GM23338 (cell line): ENCODE data around the gene RAET1G. TPM values are rescaled to one million over a fixed set of nuclear protein-coding genes. Genes with fewer than 3 reads are reported as not detected.

ENCODE experiments used
- ATAC-seq: fragments of 200-7000 bp; cut with Tn5 transposase; 3 replicates; pipeline ENCODE4 v1.9.1; 2020
- DNase-seq: peaks from one replicate; pipeline ENCODE4 v3.0.0-alpha.2; 2015; ENCODE audit warnings: low spot score
- H2AFZ ChIP-seq: fragments of 200-600 bp; sonication (generic); 2 replicates; pipeline ENCODE4 v1.8.0; 2016; ENCODE audit warnings: antibody characterized with exemption, mild to moderate bottlenecking, moderate library complexity
- H3F3A ChIP-seq: fragments of 200-600 bp; sonication (generic); replicated peaks from 2 replicates; pipeline ENCODE4 v1.8.0; 2017; ENCODE audit warnings: antibody characterized with exemption, mixed run types, low read depth
- H3K27ac ChIP-seq: fragments of 200-600 bp; sonication (generic); 2 replicates; pipeline ENCODE4 v1.6.1; 2016; ENCODE audit warnings: low read depth
- H3K27me3 ChIP-seq: fragments of 200-600 bp; sonication (generic); 2 replicates; pipeline ENCODE4 v1.8.0; 2016; ENCODE audit warnings: mild to moderate bottlenecking, mixed run types, moderate library complexity; ENCODE audit not compliant: insufficient read depth
- H3K36me3 ChIP-seq: fragments of 200-600 bp; sonication (generic); 2 replicates; pipeline ENCODE4 v1.8.0; 2016; ENCODE audit warnings: mild to moderate bottlenecking; ENCODE audit not compliant: insufficient read depth
- H3K4me1 ChIP-seq: fragments of 200-600 bp; sonication (generic); 2 replicates; pipeline ENCODE4 v1.8.0; 2016; ENCODE audit warnings: mild to moderate bottlenecking, moderate library complexity; ENCODE audit not compliant: insufficient read depth
- H3K4me2 ChIP-seq: fragments of 200-600 bp; sonication (generic); 2 replicates; pipeline ENCODE4 v1.7.1; 2017; ENCODE audit warnings: mixed run types
- H3K4me3 ChIP-seq: fragments of 200-600 bp; sonication (generic); 2 replicates; pipeline ENCODE4 v1.6.1; 2016; ENCODE audit warnings: mixed run types
- H3K79me2 ChIP-seq: fragments of 200-600 bp; sonication (generic); replicated peaks from 2 replicates; pipeline ENCODE4 v1.8.0; 2017; ENCODE audit warnings: mild to moderate bottlenecking; ENCODE audit not compliant: insufficient read depth
- H3K9me2 ChIP-seq: fragments of 200-600 bp; sonication (generic); 2 replicates; pipeline ENCODE4 v1.8.0; 2017; ENCODE audit not compliant: insufficient read depth
- H4K20me1 ChIP-seq: fragments of 200-600 bp; sonication (generic); replicated peaks from 2 replicates; pipeline ENCODE4 v1.8.0; 2017; ENCODE audit warnings: mild to moderate bottlenecking; ENCODE audit not compliant: insufficient read depth
- H3K27ac Mint-ChIP-seq: 2 replicates; pipeline ENCODE4 v1.8.0; 2020; ENCODE audit warnings: inconsistent platforms, mild to moderate bottlenecking, moderate library complexity, mixed read lengths
- H3K27me3 Mint-ChIP-seq: 3 replicates; pipeline ENCODE4 v1.8.0; 2022; ENCODE audit warnings: low read depth, mild to moderate bottlenecking, moderate library complexity, mixed read lengths, inconsistent platforms; ENCODE audit not compliant: insufficient read depth, poor library complexity
- H3K36me3 Mint-ChIP-seq: 3 replicates; pipeline ENCODE4 v1.8.0; 2021; ENCODE audit warnings: low read depth, mild to moderate bottlenecking, inconsistent platforms, moderate library complexity, mixed read lengths
- H3K4me1 Mint-ChIP-seq: 3 replicates; pipeline ENCODE4 v1.8.0; 2020; ENCODE audit warnings: mild to moderate bottlenecking, inconsistent platforms, mixed read lengths
- H3K4me3 Mint-ChIP-seq: 3 replicates; pipeline ENCODE4 v1.8.0; 2021; ENCODE audit warnings: moderate library complexity, mild to moderate bottlenecking, inconsistent platforms, mixed read lengths
- H3K9me3 Mint-ChIP-seq: 3 replicates; pipeline ENCODE4 v1.8.0; 2020; ENCODE audit warnings: moderate library complexity, mild to moderate bottlenecking, inconsistent platforms, mixed read lengths
- CREB1 ChIP-seq: fragments of 250-450 bp; sonication (Bioruptor Pico); IDR thresholded peaks from 2 replicates; pipeline ENCODE4 v1.5.0; 2020; ENCODE audit warnings: low read depth, mild to moderate bottlenecking, moderate library complexity
- CTCF ChIP-seq, 2 experiments: fragments of 200-600 bp in 1 of 2; sonication (generic) in 1 of 2; conservative IDR thresholded peaks; 2 replicates each; pipeline versions ENCODE4 v1.5.1 to v1.6.1; 2016 to 2017; ENCODE audit warnings: antibody characterized with exemption in 2 of 2, low read depth in 2 of 2, mild to moderate bottlenecking in 2 of 2, moderate library complexity in 1 of 2
- EZH2 ChIP-seq: fragments of 200-600 bp; sonication (generic); IDR thresholded peaks from one replicate; pipeline ENCODE4 v1.8.0; 2017; ENCODE audit warnings: antibody characterized with exemption, mild to moderate bottlenecking, low read depth; ENCODE audit not compliant: unreplicated experiment
- EZH2phosphoT487 ChIP-seq: fragments of 200-600 bp; sonication (generic); IDR thresholded peaks from one replicate; pipeline ENCODE4 v1.8.1; 2018; ENCODE audit warnings: antibody characterized with exemption; ENCODE audit not compliant: unreplicated experiment
- JUNB ChIP-seq: IDR thresholded peaks from one replicate; pipeline ENCODE4 v1.6.1; 2016; ENCODE audit warnings: antibody characterized with exemption; ENCODE audit not compliant: unreplicated experiment
- NANOG ChIP-seq: IDR thresholded peaks from 2 replicates; pipeline ENCODE4 v1.6.1; 2016; ENCODE audit warnings: antibody characterized with exemption, borderline replicate concordance
- POLR2AphosphoS5 ChIP-seq: IDR thresholded peaks from 2 replicates; pipeline ENCODE4 v1.6.1; 2016; ENCODE audit warnings: antibody characterized with exemption, low read depth
- REST ChIP-seq: IDR thresholded peaks from one replicate; pipeline ENCODE4 v1.6.1; 2018; ENCODE audit warnings: antibody characterized with exemption; ENCODE audit not compliant: unreplicated experiment
- STAT1 ChIP-seq: IDR thresholded peaks from one replicate; pipeline ENCODE4 v1.6.1; 2016; ENCODE audit warnings: antibody characterized with exemption; ENCODE audit not compliant: unreplicated experiment
- ZNF114 ChIP-seq: fragments of 250-450 bp; sonication (Bioruptor Pico); IDR thresholded peaks from 2 replicates; pipeline ENCODE4 v1.5.0; 2020; ENCODE audit warnings: mild to moderate bottlenecking, moderate library complexity
- ZNF331 ChIP-seq: fragments of 250-450 bp; sonication (Bioruptor Pico); IDR thresholded peaks from 2 replicates; pipeline ENCODE4 v1.5.0; 2020; ENCODE audit warnings: low read depth, mild to moderate bottlenecking, moderate library complexity
- polyA plus RNA-seq: library from polyadenylated mRNA; unstranded; fragments of >200 nt; fragmentation: Nextera tagmentation; extraction: Ambion mirVana; gene quantifications from 2 replicates; pipeline ENCODE4 v1.2.1, GENCODE V29; 2016
- total RNA-seq: library from RNA; depleted of rRNA; stranded (reverse); fragments of >200 nt; shearing (Covaris generic); gene quantifications from 2 replicates; pipeline ENCODE4 v1.2.3, GENCODE V29; 2014

Gene RAET1G
- total and polyA plus RNA-seq, 2 experiments from 2014 or later: not detected

DNA sequence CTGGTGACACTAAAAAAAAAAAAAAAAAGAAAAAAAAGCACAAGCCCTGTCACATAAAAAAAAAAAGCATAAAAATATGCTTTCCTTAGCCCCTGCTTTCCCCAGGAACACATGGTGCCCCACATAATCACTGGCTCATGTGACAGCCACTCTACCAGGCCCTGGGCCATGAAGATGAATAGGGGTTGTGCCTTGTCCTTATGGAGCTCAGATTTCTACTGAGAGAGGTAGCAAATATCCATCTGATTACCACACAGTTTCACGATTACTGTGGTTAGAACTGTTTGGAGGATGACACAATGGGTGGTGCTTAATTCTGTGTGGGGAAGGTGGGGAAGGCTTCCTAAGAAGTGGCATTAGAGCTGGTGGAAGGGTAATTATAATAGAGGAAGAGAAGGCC is 34.3 kb downstream of the RAET1G start:
- Histone ChIP-seq H3K4me1 (no peaks in the 10 kb centered on the region), H3K4me2 (no peak overlapping the region), H3K27me3 (no peaks in the 10 kb centered on the region), H3K79me2 (no peaks in the 10 kb centered on the region), H3K9me2 (0 out of 2 replicates have a peak, but pooled peaks cover 3% of the 10 kb centered on the region), H3K4me3 (no peak overlapping the region), H2AFZ (no peak overlapping the region), H4K20me1 (no peaks in the 10 kb centered on the region; the same call in 1 of the 2 replicates), H3F3A (no peaks in the 10 kb centered on the region; the same call in 1 of the 2 replicates), H3K36me3 (no peaks in the 10 kb centered on the region), H3K27ac (no peak overlapping the region)
- H3K27me3 Mint-ChIP-seq: peaks cover 6% of the 10 kb centered on the region
- DNase-seq (no peak), ATAC-seq (no peak)
- no peak overlapping the region for H3K27ac Mint-ChIP-seq
- H3K9me3 Mint-ChIP-seq: no peaks in the 10 kb centered on the region
- peaks cover 3% of the 10 kb centered on the region; the same call in 1 of the 3 replicates for H3K4me1 Mint-ChIP-seq
- TF ChIP-seq ZNF331 (CRISPR knock-in tag) (no peak), CTCF (conservative IDR thresholded peaks at IDR 0.05; ENCODE audit: low read depth in 2 of 2) (no peak), EZH2 (no peak)
- H3K36me3 Mint-ChIP-seq: no peaks in the 10 kb centered on the region
- H3K4me3 Mint-ChIP-seq: no peak overlapping the region

GRCh38 chr6:149888093-149888492 is 34.8 kb downstream of the RAET1G start:
- Histone ChIP-seq H3K9me2 (0 out of 2 replicates have a peak, but pooled peaks cover 3% of the 10 kb centered on the region), H2AFZ (no peak overlapping the region), H3K36me3 (no peaks in the 10 kb centered on the region), H3K79me2 (no peaks in the 10 kb centered on the region), H3K27ac (no peak overlapping the region), H3K4me3 (no peak overlapping the region), H3F3A (no peaks in the 10 kb centered on the region; the same call in 1 of the 2 replicates), H3K4me2 (no peak overlapping the region), H4K20me1 (no peaks in the 10 kb centered on the region; the same call in 1 of the 2 replicates), H3K27me3 (no peaks in the 10 kb centered on the region), H3K4me1 (no peaks in the 10 kb centered on the region)
- Mint-ChIP-seq H3K4me1 (peaks cover 3% of the 10 kb centered on the region; the same call in 1 of the 3 replicates), H3K4me3 (no peak overlapping the region), H3K27ac (no peak overlapping the region), H3K27me3 (peaks cover 6% of the 10 kb centered on the region), H3K9me3 (no peaks in the 10 kb centered on the region), H3K36me3 (no peaks in the 10 kb centered on the region)
- ATAC-seq (no peak), DNase-seq (no peak)
- TF ChIP-seq CREB1 (CRISPR knock-in tag): no peak
- TF ChIP-seq REST: no peak
- no peak for TF ChIP-seq ZNF331 (CRISPR knock-in tag)
- TF ChIP-seq NANOG: no peak
- no peak for TF ChIP-seq EZH2
- no peak for TF ChIP-seq JUNB
- TF ChIP-seq POLR2AphosphoS5: no peak
- no peak for TF ChIP-seq STAT1
- no peak for TF ChIP-seq EZH2phosphoT487
- TF ChIP-seq ZNF114 (CRISPR knock-in tag): no peak
- no peak for TF ChIP-seq CTCF (conservative IDR thresholded peaks at IDR 0.05; ENCODE audit: low read depth in 2 of 2)
